ENCODE results near the gene NLRX1. TPM values are rescaled to one million over a fixed set of nuclear protein-coding genes. Genes with fewer than 3 reads are reported as not detected.
"Not testable (repeated sequence)": the region's sequence is repeated elsewhere in the genome, so short reads cannot be mapped to it uniquely, and the experiment has no call there.

Gene NLRX1
- total RNA-seq, 2 donors from 2014 or later = 13.0 to 14.1 TPM

GRCh38 chr11:119198925-119199324 lies 30.4 kb downstream of the NLRX1 start:
- Mint-ChIP-seq H3K4me3 (no peak overlapping the region), H3K27ac (no peak overlapping the region), H3K4me1 (ENCODE audit: low read depth in 2 of 2) (peaks cover 3 to 6% of the 10 kb centered on the region in 2 donors), H3K9me3 (no peaks in the 10 kb centered on the region), H3K27me3 (peaks cover 5 to 9% of the 10 kb centered on the region in 2 donors), H3K36me3 (no peaks in the 10 kb centered on the region)
- DNase-seq (ENCODE audit: low spot score) (no peak), ATAC-seq (no peak)

- H3K4me3 Mint-ChIP-seq; H3K36me3 Mint-ChIP-seq; H3K27me3 Mint-ChIP-seq; H3K27ac Mint-ChIP-seq; ATAC-seq; H3K9me3 Mint-ChIP-seq; DNase-seq (ENCODE audit: low spot score): not testable (repeated sequence)
- H3K4me1 Mint-ChIP-seq (ENCODE audit: low read depth in 2 of 2) = peaks cover 6 to 11% of the 10 kb centered on the region in 2 donors
Measured at GRCh38 chr11:119201236-119201635, 32.7 kb downstream of the NLRX1 start.

GRCh38 chr11:119202554-119202953 lies 34.0 kb downstream of the NLRX1 start:
- no peaks in the 10 kb centered on the region for H3K36me3 Mint-ChIP-seq
- H3K27ac Mint-ChIP-seq = no peak overlapping the region
- H3K4me3 Mint-ChIP-seq = no peak overlapping the region
- no peaks in the 10 kb centered on the region for H3K9me3 Mint-ChIP-seq
- peaks cover 11 to 16% of the 10 kb centered on the region in 2 donors for H3K4me1 Mint-ChIP-seq (ENCODE audit: low read depth in 2 of 2)
- H3K27me3 Mint-ChIP-seq = no peaks in the 10 kb centered on the region
- no peak for ATAC-seq
- no peak for DNase-seq (ENCODE audit: low spot score)

- Mint-ChIP-seq H3K36me3 (no peaks in the 10 kb centered on the region), H3K27ac (no peak overlapping the region), H3K4me1 (ENCODE audit: low read depth in 2 of 2) (peaks cover 16 to 22% of the 10 kb centered on the region in 2 donors), H3K9me3 (no peaks in the 10 kb centered on the region), H3K4me3 (no peak overlapping the region), H3K27me3 (no peaks in the 10 kb centered on the region)
- no peak for DNase-seq (ENCODE audit: low spot score)
- no peak for ATAC-seq
Measured at GRCh38 chr11:119204066-119204465, 35.5 kb downstream of the NLRX1 start.

GRCh38 chr11:119205080-119205479 lies 36.6 kb downstream of the NLRX1 start:
- ATAC-seq (no peak), DNase-seq (ENCODE audit: low spot score) (no peak)
- Mint-ChIP-seq H3K27me3 (no peaks in the 10 kb centered on the region), H3K4me1 (ENCODE audit: low read depth in 2 of 2) (peaks cover 20 to 23% of the 10 kb centered on the region in 2 donors), H3K27ac (peak overlapping the region; percentile 16 to 92), H3K9me3 (no peaks in the 10 kb centered on the region), H3K36me3 (no peaks in the 10 kb centered on the region), H3K4me3 (peak overlapping the region; percentile 95)

- Mint-ChIP-seq H3K4me3 (peak within 1 kb of the TSS; percentile 95), H3K27ac (peak within 1 kb of the TSS; percentile 81 to 98), H3K36me3 (no peaks in the 10 kb centered on the region), H3K27me3 (no peaks in the 10 kb centered on the region), H3K4me1 (ENCODE audit: low read depth in 2 of 2) (peaks cover 20 to 23% of the 10 kb centered on the region in 2 donors), H3K9me3 (no peaks in the 10 kb centered on the region)
- DNase-seq (ENCODE audit: low spot score) (peak; percentile 91), ATAC-seq (peak; percentile 94 to 95)
Measured at GRCh38 chr11:119205574-119206510, 37.3 kb downstream of the NLRX1 start, which contains the start of gene CBL. CBL (plus strand) TSS chr11:119206339; CDS start chr11:119206418, 79 bp downstream.

DNA sequence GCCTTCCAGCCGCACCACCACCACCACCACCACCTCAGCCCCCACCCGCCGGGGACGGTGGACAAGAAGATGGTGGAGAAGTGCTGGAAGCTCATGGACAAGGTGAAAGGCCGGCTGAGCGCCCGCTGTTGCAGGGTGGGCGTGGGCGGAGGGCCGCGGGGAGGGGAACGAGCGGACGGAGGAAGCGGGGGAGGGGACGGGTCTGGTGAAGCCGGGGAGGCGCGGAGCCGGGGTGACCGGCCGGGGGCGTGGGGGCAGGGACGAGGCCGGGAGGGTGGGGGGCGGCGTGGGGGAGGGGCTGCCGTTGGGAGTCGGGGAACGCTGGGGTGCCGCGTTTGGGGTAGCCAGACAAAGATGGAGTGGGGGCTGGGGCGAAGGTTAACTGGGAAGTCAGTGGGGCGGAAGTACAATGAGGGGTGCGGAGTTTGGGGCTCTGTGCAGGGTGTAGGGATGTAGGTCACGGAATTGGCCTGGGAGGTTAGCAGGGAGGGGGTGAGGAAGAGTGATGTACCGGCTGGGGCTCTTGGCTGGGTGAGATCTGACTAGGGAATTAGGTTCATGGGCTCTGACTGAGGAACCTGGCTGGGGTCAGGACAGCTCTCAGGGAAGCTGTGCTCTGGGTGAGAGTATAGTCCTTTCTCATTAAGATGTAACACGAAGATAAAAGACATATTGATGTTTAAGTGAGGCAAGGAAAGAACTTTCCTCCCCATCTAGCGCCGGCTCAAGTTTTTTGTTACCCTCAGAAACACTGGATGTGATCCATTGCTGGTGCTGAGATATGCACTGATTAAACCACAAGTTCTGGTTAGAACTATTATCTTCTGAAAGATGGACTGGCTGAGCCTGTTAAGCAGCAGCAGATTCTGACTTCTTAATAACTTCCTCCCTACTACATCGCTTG lies 38.2 kb downstream of the NLRX1 start:
- peak; percentile 56 to 62 for ATAC-seq
- no peaks in the 10 kb centered on the region for H3K36me3 Mint-ChIP-seq

DNA sequence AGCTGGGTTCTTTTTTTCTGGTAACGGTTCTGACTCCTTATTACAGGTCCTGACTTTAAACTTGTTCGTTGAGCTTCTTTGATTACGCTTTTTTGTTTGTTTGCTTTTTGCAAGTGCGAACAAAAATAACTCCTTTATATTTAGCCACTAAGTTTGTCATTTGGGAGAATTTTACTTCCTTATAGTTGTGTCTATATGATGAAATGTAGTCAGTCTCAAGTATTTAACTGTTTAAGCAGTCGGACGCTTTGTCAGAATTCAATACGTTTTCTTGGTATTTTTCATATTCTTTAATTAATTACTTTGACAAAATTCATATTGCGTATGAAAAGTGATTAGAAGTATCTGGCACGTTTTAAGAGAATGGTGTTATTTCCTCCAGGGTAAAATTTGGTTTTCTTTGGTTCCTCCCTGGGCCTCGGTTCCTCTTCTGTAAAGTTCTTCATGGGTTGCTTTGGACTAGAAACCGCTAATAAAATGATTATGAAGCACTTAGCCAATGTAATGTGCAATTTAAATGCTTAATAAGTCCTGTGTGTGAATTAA lies 39.0 kb downstream of the NLRX1 start:
- no peak for ATAC-seq
- peak overlapping the region; percentile 95 for H3K4me3 Mint-ChIP-seq

More for the DNA sequence above, 38.2 kb downstream of the NLRX1 start:
- Mint-ChIP-seq H3K27ac (peak overlapping the region; percentile 81 to 98), H3K9me3 (no peaks in the 10 kb centered on the region), H3K27me3 (no peaks in the 10 kb centered on the region), H3K4me1 (ENCODE audit: low read depth in 2 of 2) (peaks cover 20 to 23% of the 10 kb centered on the region in 2 donors), H3K4me3 (peak overlapping the region; percentile 95)
- peak; percentile 79 for DNase-seq (ENCODE audit: low spot score)

GRCh38 chr11:119209186-119209585 lies 40.7 kb downstream of the NLRX1 start:
- Mint-ChIP-seq H3K27ac (no peak overlapping the region), H3K4me3 (no peak overlapping the region), H3K4me1 (ENCODE audit: low read depth in 2 of 2) (peaks cover 23% of the 10 kb centered on the region in 2 donors), H3K9me3 (no peaks in the 10 kb centered on the region), H3K36me3 (no peaks in the 10 kb centered on the region), H3K27me3 (no peaks in the 10 kb centered on the region)
- ATAC-seq (no peak), DNase-seq (ENCODE audit: low spot score) (no peak)

More for the DNA sequence above, 39.0 kb downstream of the NLRX1 start:
- H3K36me3 Mint-ChIP-seq = no peaks in the 10 kb centered on the region
- H3K27me3 Mint-ChIP-seq = no peaks in the 10 kb centered on the region
- H3K4me1 Mint-ChIP-seq (ENCODE audit: low read depth in 2 of 2) = peaks cover 20 to 23% of the 10 kb centered on the region in 2 donors
- DNase-seq (ENCODE audit: low spot score) = no peak
- peak overlapping the region; percentile 81 to 98 for H3K27ac Mint-ChIP-seq
- no peaks in the 10 kb centered on the region for H3K9me3 Mint-ChIP-seq

DNA sequence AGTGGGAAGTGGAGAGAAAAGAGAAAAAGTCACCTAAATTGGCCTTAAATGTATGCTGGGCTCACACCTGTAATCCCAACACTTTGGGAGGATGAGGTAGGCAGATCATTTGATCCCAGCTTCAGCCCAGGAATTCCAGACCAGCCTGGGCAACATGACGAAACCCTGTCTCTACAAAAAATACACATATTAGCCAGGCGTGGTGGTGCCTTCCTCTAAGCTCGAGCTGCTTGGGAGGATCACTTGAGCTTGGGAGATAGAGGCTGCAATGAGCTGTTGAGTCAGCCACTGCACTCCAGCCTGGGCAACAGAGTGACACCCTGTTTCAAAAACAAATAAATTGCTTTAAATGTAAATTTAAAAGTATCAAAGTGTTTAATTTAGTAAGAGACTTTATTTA lies 41.5 kb downstream of the NLRX1 start:
- Mint-ChIP-seq H3K9me3 (no peaks in the 10 kb centered on the region), H3K27ac (no peak overlapping the region), H3K4me3 (no peak overlapping the region), H3K27me3 (no peaks in the 10 kb centered on the region), H3K4me1 (ENCODE audit: low read depth in 2 of 2) (peaks cover 17 to 23% of the 10 kb centered on the region in 2 donors), H3K36me3 (no peaks in the 10 kb centered on the region)
- ATAC-seq (no peak), DNase-seq (ENCODE audit: low spot score) (no peak)

GRCh38 chr11:119218141-119218878 lies 49.8 kb downstream of the NLRX1 start:
- H3K27ac Mint-ChIP-seq = peak overlapping the region in 1 of 2 donors; percentile 5
- H3K9me3 Mint-ChIP-seq = no peaks in the 10 kb centered on the region
- DNase-seq (ENCODE audit: low spot score) (no peak), ATAC-seq (peak; percentile 83 to 97)
- H3K4me3 Mint-ChIP-seq = no peak overlapping the region
- no peaks in the 10 kb centered on the region for H3K36me3 Mint-ChIP-seq
- H3K27me3 Mint-ChIP-seq = no peaks in the 10 kb centered on the region
- peaks cover 12 to 15% of the 10 kb centered on the region in 2 donors for H3K4me1 Mint-ChIP-seq (ENCODE audit: low read depth in 2 of 2)

GRCh38 chr11:119222308-119222707 lies 53.8 kb downstream of the NLRX1 start:
- ATAC-seq (no peak), DNase-seq (ENCODE audit: low spot score) (no peak)
- H3K27ac Mint-ChIP-seq = no peak overlapping the region
- H3K4me1 Mint-ChIP-seq (ENCODE audit: low read depth in 2 of 2) = peaks cover 25 to 27% of the 10 kb centered on the region in 2 donors
- no peaks in the 10 kb centered on the region for H3K27me3 Mint-ChIP-seq
- no peaks in the 10 kb centered on the region for H3K9me3 Mint-ChIP-seq
- no peak overlapping the region for H3K4me3 Mint-ChIP-seq
- no peaks in the 10 kb centered on the region for H3K36me3 Mint-ChIP-seq

DNA sequence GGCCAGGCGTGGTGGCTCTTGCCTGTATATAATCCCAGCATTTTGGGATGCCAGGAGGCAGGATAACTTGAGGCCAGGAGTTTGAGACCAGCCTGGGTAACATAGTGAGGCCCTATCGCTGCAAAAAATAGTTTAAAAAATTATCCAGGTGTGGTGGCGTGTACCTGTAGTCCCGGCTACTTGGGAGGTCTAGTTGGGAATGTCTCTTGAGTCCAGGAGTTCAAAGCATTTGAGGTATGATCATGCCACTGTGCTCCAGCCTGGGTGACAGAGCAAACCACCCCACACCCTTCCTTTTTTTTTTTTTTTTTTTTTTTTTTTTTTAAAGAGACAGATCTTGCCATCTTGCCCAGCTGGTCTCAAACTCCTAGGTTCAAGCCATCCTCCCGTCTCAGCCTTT lies 54.4 kb downstream of the NLRX1 start:
- no peaks in the 10 kb centered on the region for H3K36me3 Mint-ChIP-seq
- H3K4me1 Mint-ChIP-seq (ENCODE audit: low read depth in 2 of 2) = peaks cover 25% of the 10 kb centered on the region in 2 donors
- ATAC-seq (no peak), DNase-seq (ENCODE audit: low spot score) (no peak)
- H3K27ac Mint-ChIP-seq = no peak overlapping the region
- H3K4me3 Mint-ChIP-seq = no peak overlapping the region
- H3K9me3 Mint-ChIP-seq = no peaks in the 10 kb centered on the region
- H3K27me3 Mint-ChIP-seq = no peaks in the 10 kb centered on the region

All from natural killer cell treated with Interleukin-12 subunit alpha and Interleukin-12 subunit beta and Interleukin-15 and Interleukin-18, amount 100 ng/mL, for 72 hours (primary cell).